HG03139 (cell line): ENCODE data around the gene SPAST.
"Not testable (repeated sequence)": the region's sequence is repeated elsewhere in the genome, so short reads cannot be mapped to it uniquely, and the experiment has no call there.

ENCODE experiments used
- ATAC-seq: cut with Tn5 transposase; IDR thresholded peaks from one replicate; pipeline ENCODE4 v1.9.1; 2021; ENCODE audit not compliant: unreplicated experiment

The SPAST gene

GRCh38 chr2:32063310-32064020 lies at the start of gene SPAST:
TSS of gene SPAST (plus strand) at chr2:32063556. CDS start at chr2:32063832, 276 bp downstream.
- ATAC-seq = peak; percentile 96

- ATAC-seq = not testable (repeated sequence)
Observed at GRCh38 chr2:32018789-32019482, 44.4 kb upstream of the SPAST start.

GRCh38 chr2:32034198-32034887 lies 29.0 kb upstream of the SPAST start:
- not testable (repeated sequence) for ATAC-seq

- peak; percentile 70 for ATAC-seq
Observed at GRCh38 chr2:32039447-32040219, 23.7 kb upstream of the SPAST start, which contains the start of gene DPY30. TSS of gene DPY30 (minus strand) at chr2:32039805. CDS start at chr2:32039456, 349 bp downstream.

- ATAC-seq = no peak
Observed at GRCh38 chr2:32043561-32043960, 19.8 kb upstream of the SPAST start.

- no peak for ATAC-seq
Observed at GRCh38 chr2:32051836-32052439, 11.4 kb upstream of the SPAST start.

GRCh38 chr2:32054583-32054982 lies 8.8 kb upstream of the SPAST start:
- ATAC-seq = not testable (repeated sequence)

GRCh38 chr2:32058130-32058529 lies 5.2 kb upstream of the SPAST start:
- no peak for ATAC-seq

- ATAC-seq = no peak
Observed at GRCh38 chr2:32060266-32060665, 3.1 kb upstream of the SPAST start.

GRCh38 chr2:32061430-32061829 lies 1.9 kb upstream of the SPAST start:
- ATAC-seq = no peak

- ATAC-seq = no peak
Observed at GRCh38 chr2:32061973-32062861, 1.1 kb upstream of the SPAST start.

- ATAC-seq = no peak
Observed at GRCh38 chr2:32064021-32064601, 755 bp downstream of the SPAST start.

- ATAC-seq = no peak
Observed at GRCh38 chr2:32064713-32065112, 1.4 kb downstream of the SPAST start.

- no peak for ATAC-seq
Observed at GRCh38 chr2:32067549-32067948, 4.2 kb downstream of the SPAST start.

- ATAC-seq = no peak
Observed at GRCh38 chr2:32074134-32074506, 10.8 kb downstream of the SPAST start.

- no peak for ATAC-seq
Observed at GRCh38 chr2:32095671-32096070, 32.3 kb downstream of the SPAST start.

- ATAC-seq = no peak
Observed at GRCh38 chr2:32108111-32108510, 44.8 kb downstream of the SPAST start.

- no peak for ATAC-seq
Observed at GRCh38 chr2:32118055-32118454, 54.7 kb downstream of the SPAST start.

- ATAC-seq = no peak
Observed at GRCh38 chr2:32119161-32119560, 55.8 kb downstream of the SPAST start.
